GM23338 (cell line): ENCODE results near the gene GOLGA6L2. TPM values are rescaled to one million over a fixed set of nuclear protein-coding genes. Genes with fewer than 3 reads are reported as not detected.

Experiments
- ATAC-seq: fragments of 200-7000 bp; cut with Tn5 transposase; 3 replicates; pipeline ENCODE4 v1.9.1; 2020
- DNase-seq: peaks from one replicate; pipeline ENCODE4 v3.0.0-alpha.2; 2015; ENCODE audit warnings: low spot score
- H2AFZ ChIP-seq: fragments of 200-600 bp; sonication (generic); 2 replicates; pipeline ENCODE4 v1.8.0; 2016; ENCODE audit warnings: antibody characterized with exemption, mild to moderate bottlenecking, moderate library complexity
- H3F3A ChIP-seq: fragments of 200-600 bp; sonication (generic); replicated peaks from 2 replicates; pipeline ENCODE4 v1.8.0; 2017; ENCODE audit warnings: antibody characterized with exemption, mixed run types, low read depth
- H3K27ac ChIP-seq: fragments of 200-600 bp; sonication (generic); 2 replicates; pipeline ENCODE4 v1.6.1; 2016; ENCODE audit warnings: low read depth
- H3K27me3 ChIP-seq: fragments of 200-600 bp; sonication (generic); 2 replicates; pipeline ENCODE4 v1.8.0; 2016; ENCODE audit warnings: mild to moderate bottlenecking, mixed run types, moderate library complexity; ENCODE audit not compliant: insufficient read depth
- H3K36me3 ChIP-seq: fragments of 200-600 bp; sonication (generic); 2 replicates; pipeline ENCODE4 v1.8.0; 2016; ENCODE audit warnings: mild to moderate bottlenecking; ENCODE audit not compliant: insufficient read depth
- H3K4me1 ChIP-seq: fragments of 200-600 bp; sonication (generic); 2 replicates; pipeline ENCODE4 v1.8.0; 2016; ENCODE audit warnings: mild to moderate bottlenecking, moderate library complexity; ENCODE audit not compliant: insufficient read depth
- H3K4me2 ChIP-seq: fragments of 200-600 bp; sonication (generic); 2 replicates; pipeline ENCODE4 v1.7.1; 2017; ENCODE audit warnings: mixed run types
- H3K4me3 ChIP-seq: fragments of 200-600 bp; sonication (generic); 2 replicates; pipeline ENCODE4 v1.6.1; 2016; ENCODE audit warnings: mixed run types
- H3K79me2 ChIP-seq: fragments of 200-600 bp; sonication (generic); replicated peaks from 2 replicates; pipeline ENCODE4 v1.8.0; 2017; ENCODE audit warnings: mild to moderate bottlenecking; ENCODE audit not compliant: insufficient read depth
- H3K9me2 ChIP-seq: fragments of 200-600 bp; sonication (generic); 2 replicates; pipeline ENCODE4 v1.8.0; 2017; ENCODE audit not compliant: insufficient read depth
- H4K20me1 ChIP-seq: fragments of 200-600 bp; sonication (generic); replicated peaks from 2 replicates; pipeline ENCODE4 v1.8.0; 2017; ENCODE audit warnings: mild to moderate bottlenecking; ENCODE audit not compliant: insufficient read depth
- H3K27ac Mint-ChIP-seq: 2 replicates; pipeline ENCODE4 v1.8.0; 2020; ENCODE audit warnings: inconsistent platforms, mild to moderate bottlenecking, moderate library complexity, mixed read lengths
- H3K27me3 Mint-ChIP-seq: 3 replicates; pipeline ENCODE4 v1.8.0; 2022; ENCODE audit warnings: low read depth, mild to moderate bottlenecking, moderate library complexity, mixed read lengths, inconsistent platforms; ENCODE audit not compliant: insufficient read depth, poor library complexity
- H3K36me3 Mint-ChIP-seq: 3 replicates; pipeline ENCODE4 v1.8.0; 2021; ENCODE audit warnings: low read depth, mild to moderate bottlenecking, inconsistent platforms, moderate library complexity, mixed read lengths
- H3K4me1 Mint-ChIP-seq: 3 replicates; pipeline ENCODE4 v1.8.0; 2020; ENCODE audit warnings: mild to moderate bottlenecking, inconsistent platforms, mixed read lengths
- H3K4me3 Mint-ChIP-seq: 3 replicates; pipeline ENCODE4 v1.8.0; 2021; ENCODE audit warnings: moderate library complexity, mild to moderate bottlenecking, inconsistent platforms, mixed read lengths
- H3K9me3 Mint-ChIP-seq: 3 replicates; pipeline ENCODE4 v1.8.0; 2020; ENCODE audit warnings: moderate library complexity, mild to moderate bottlenecking, inconsistent platforms, mixed read lengths
- CREB1 ChIP-seq: fragments of 250-450 bp; sonication (Bioruptor Pico); IDR thresholded peaks from 2 replicates; pipeline ENCODE4 v1.5.0; 2020; ENCODE audit warnings: low read depth, mild to moderate bottlenecking, moderate library complexity
- EZH2 ChIP-seq: fragments of 200-600 bp; sonication (generic); IDR thresholded peaks from one replicate; pipeline ENCODE4 v1.8.0; 2017; ENCODE audit warnings: antibody characterized with exemption, mild to moderate bottlenecking, low read depth; ENCODE audit not compliant: unreplicated experiment
- JUNB ChIP-seq: IDR thresholded peaks from one replicate; pipeline ENCODE4 v1.6.1; 2016; ENCODE audit warnings: antibody characterized with exemption; ENCODE audit not compliant: unreplicated experiment
- POLR2AphosphoS5 ChIP-seq: IDR thresholded peaks from 2 replicates; pipeline ENCODE4 v1.6.1; 2016; ENCODE audit warnings: antibody characterized with exemption, low read depth
- STAT1 ChIP-seq: IDR thresholded peaks from one replicate; pipeline ENCODE4 v1.6.1; 2016; ENCODE audit warnings: antibody characterized with exemption; ENCODE audit not compliant: unreplicated experiment
- ZNF114 ChIP-seq: fragments of 250-450 bp; sonication (Bioruptor Pico); IDR thresholded peaks from 2 replicates; pipeline ENCODE4 v1.5.0; 2020; ENCODE audit warnings: mild to moderate bottlenecking, moderate library complexity
- ZNF331 ChIP-seq: fragments of 250-450 bp; sonication (Bioruptor Pico); IDR thresholded peaks from 2 replicates; pipeline ENCODE4 v1.5.0; 2020; ENCODE audit warnings: low read depth, mild to moderate bottlenecking, moderate library complexity
- polyA plus RNA-seq: library from polyadenylated mRNA; unstranded; fragments of >200 nt; fragmentation: Nextera tagmentation; extraction: Ambion mirVana; gene quantifications from 2 replicates; pipeline ENCODE4 v1.2.1, GENCODE V29; 2016
- total RNA-seq: library from RNA; depleted of rRNA; stranded (reverse); fragments of >200 nt; shearing (Covaris generic); gene quantifications from 2 replicates; pipeline ENCODE4 v1.2.3, GENCODE V29; 2014
- TF ChIP-seq, protein P1 (sequence below): IDR thresholded peaks from one replicate; pipeline ENCODE4 v1.6.1; 2018; ENCODE audit warnings: antibody characterized with exemption; ENCODE audit not compliant: unreplicated experiment
- TF ChIP-seq, protein P2 (sequence below), 2 experiments: fragments of 200-600 bp in 1 of 2; sonication (generic) in 1 of 2; conservative IDR thresholded peaks; 2 replicates each; pipeline versions ENCODE4 v1.5.1 to v1.6.1; 2016 to 2017; ENCODE audit warnings: antibody characterized with exemption in 2 of 2, low read depth in 2 of 2, mild to moderate bottlenecking in 2 of 2, moderate library complexity in 1 of 2
- TF ChIP-seq, protein P3 (sequence below): IDR thresholded peaks from 2 replicates; pipeline ENCODE4 v1.6.1; 2016; ENCODE audit warnings: antibody characterized with exemption

The GOLGA6L2 gene
- total and polyA plus RNA-seq, 2 experiments from 2014 or later: not detected

- TF ChIP-seq, protein P1, sequence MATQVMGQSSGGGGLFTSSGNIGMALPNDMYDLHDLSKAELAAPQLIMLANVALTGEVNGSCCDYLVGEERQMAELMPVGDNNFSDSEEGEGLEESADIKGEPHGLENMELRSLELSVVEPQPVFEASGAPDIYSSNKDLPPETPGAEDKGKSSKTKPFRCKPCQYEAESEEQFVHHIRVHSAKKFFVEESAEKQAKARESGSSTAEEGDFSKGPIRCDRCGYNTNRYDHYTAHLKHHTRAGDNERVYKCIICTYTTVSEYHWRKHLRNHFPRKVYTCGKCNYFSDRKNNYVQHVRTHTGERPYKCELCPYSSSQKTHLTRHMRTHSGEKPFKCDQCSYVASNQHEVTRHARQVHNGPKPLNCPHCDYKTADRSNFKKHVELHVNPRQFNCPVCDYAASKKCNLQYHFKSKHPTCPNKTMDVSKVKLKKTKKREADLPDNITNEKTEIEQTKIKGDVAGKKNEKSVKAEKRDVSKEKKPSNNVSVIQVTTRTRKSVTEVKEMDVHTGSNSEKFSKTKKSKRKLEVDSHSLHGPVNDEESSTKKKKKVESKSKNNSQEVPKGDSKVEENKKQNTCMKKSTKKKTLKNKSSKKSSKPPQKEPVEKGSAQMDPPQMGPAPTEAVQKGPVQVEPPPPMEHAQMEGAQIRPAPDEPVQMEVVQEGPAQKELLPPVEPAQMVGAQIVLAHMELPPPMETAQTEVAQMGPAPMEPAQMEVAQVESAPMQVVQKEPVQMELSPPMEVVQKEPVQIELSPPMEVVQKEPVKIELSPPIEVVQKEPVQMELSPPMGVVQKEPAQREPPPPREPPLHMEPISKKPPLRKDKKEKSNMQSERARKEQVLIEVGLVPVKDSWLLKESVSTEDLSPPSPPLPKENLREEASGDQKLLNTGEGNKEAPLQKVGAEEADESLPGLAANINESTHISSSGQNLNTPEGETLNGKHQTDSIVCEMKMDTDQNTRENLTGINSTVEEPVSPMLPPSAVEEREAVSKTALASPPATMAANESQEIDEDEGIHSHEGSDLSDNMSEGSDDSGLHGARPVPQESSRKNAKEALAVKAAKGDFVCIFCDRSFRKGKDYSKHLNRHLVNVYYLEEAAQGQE: no peak
- no peak for TF ChIP-seq POLR2AphosphoS5
Observed at GRCh38 chr15:23403550-23403949, 43.5 kb downstream of the GOLGA6L2 start (continued).

- Histone ChIP-seq H3K9me2 (no peaks in the 10 kb centered on the region; the same call in 1 of the 2 replicates), H3K79me2 (no peaks in the 10 kb centered on the region), H3K4me3 (no peak overlapping the region), H3K4me1 (no peaks in the 10 kb centered on the region), H2AFZ (no peak overlapping the region), H3K4me2 (no peak overlapping the region), H3K36me3 (no peaks in the 10 kb centered on the region), H3K27me3 (no peaks in the 10 kb centered on the region), H3K27ac (no peak overlapping the region), H4K20me1 (no peaks in the 10 kb centered on the region), H3F3A (no peaks in the 10 kb centered on the region)
- Mint-ChIP-seq H3K4me1 (no peaks in the 10 kb centered on the region; the same call in 2 of the 3 replicates), H3K36me3 (peaks cover 2% of the 10 kb centered on the region; the same call in 2 of the 3 replicates), H3K4me3 (no peak overlapping the region), H3K27ac (no peak overlapping the region), H3K9me3 (peaks cover 77% of the 10 kb centered on the region), H3K27me3 (peaks cover 3% of the 10 kb centered on the region)
- ATAC-seq (no peak), DNase-seq (no peak)
- TF ChIP-seq CREB1 (CRISPR knock-in tag): no peak
- TF ChIP-seq, protein P2, sequence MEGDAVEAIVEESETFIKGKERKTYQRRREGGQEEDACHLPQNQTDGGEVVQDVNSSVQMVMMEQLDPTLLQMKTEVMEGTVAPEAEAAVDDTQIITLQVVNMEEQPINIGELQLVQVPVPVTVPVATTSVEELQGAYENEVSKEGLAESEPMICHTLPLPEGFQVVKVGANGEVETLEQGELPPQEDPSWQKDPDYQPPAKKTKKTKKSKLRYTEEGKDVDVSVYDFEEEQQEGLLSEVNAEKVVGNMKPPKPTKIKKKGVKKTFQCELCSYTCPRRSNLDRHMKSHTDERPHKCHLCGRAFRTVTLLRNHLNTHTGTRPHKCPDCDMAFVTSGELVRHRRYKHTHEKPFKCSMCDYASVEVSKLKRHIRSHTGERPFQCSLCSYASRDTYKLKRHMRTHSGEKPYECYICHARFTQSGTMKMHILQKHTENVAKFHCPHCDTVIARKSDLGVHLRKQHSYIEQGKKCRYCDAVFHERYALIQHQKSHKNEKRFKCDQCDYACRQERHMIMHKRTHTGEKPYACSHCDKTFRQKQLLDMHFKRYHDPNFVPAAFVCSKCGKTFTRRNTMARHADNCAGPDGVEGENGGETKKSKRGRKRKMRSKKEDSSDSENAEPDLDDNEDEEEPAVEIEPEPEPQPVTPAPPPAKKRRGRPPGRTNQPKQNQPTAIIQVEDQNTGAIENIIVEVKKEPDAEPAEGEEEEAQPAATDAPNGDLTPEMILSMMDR (conservative IDR thresholded peaks at IDR 0.05; ENCODE audit: low read depth in 2 of 2): no peak
- TF ChIP-seq STAT1: no peak
- no peak for TF ChIP-seq EZH2
- TF ChIP-seq, protein P3, sequence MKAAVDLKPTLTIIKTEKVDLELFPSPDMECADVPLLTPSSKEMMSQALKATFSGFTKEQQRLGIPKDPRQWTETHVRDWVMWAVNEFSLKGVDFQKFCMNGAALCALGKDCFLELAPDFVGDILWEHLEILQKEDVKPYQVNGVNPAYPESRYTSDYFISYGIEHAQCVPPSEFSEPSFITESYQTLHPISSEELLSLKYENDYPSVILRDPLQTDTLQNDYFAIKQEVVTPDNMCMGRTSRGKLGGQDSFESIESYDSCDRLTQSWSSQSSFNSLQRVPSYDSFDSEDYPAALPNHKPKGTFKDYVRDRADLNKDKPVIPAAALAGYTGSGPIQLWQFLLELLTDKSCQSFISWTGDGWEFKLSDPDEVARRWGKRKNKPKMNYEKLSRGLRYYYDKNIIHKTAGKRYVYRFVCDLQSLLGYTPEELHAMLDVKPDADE: no peak
- no peak for TF ChIP-seq JUNB
- no peak for TF ChIP-seq ZNF331 (CRISPR knock-in tag)
- no peak for TF ChIP-seq POLR2AphosphoS5
- TF ChIP-seq, protein P1: no peak
- TF ChIP-seq ZNF114: no peak
Observed at GRCh38 chr15:23402544-23402943, 44.5 kb downstream of the GOLGA6L2 start.
